BE2C (cell line): Measurements from ENCODE around the gene NR3C1.

Experiments
- DNase-seq: peaks from one replicate; pipeline ENCODE4 v3.0.0-alpha.2; 2020
- H3K27me3 ChIP-seq: fragments of 250-450 bp; sonication (Bioruptor Pico); 2 replicates; pipeline ENCODE4 v1.5.1; 2020; ENCODE audit warnings: mild to moderate bottlenecking
- H3K36me3 ChIP-seq: fragments of 250-450 bp; sonication (Bioruptor Pico); 2 replicates; pipeline ENCODE4 v1.5.1; 2020; ENCODE audit warnings: mild to moderate bottlenecking
- H3K4me1 ChIP-seq: fragments of 250-450 bp; sonication (Bioruptor Pico); 2 replicates; pipeline ENCODE4 v1.5.1; 2020
- H3K4me3 ChIP-seq: 2 replicates; pipeline ENCODE4 v1.5.1; 2011; ENCODE audit warnings: low read depth, low read length
- H3K9me3 ChIP-seq: fragments of 250-450 bp; sonication (Bioruptor Pico); 2 replicates; pipeline ENCODE4 v1.5.1; 2020
- TF ChIP-seq, protein P1 (sequence below): IDR thresholded peaks from 2 replicates; pipeline ENCODE4 v1.5.1; 2012; ENCODE audit warnings: mild to moderate bottlenecking, low read depth, low read length

Gene NR3C1

DNA sequence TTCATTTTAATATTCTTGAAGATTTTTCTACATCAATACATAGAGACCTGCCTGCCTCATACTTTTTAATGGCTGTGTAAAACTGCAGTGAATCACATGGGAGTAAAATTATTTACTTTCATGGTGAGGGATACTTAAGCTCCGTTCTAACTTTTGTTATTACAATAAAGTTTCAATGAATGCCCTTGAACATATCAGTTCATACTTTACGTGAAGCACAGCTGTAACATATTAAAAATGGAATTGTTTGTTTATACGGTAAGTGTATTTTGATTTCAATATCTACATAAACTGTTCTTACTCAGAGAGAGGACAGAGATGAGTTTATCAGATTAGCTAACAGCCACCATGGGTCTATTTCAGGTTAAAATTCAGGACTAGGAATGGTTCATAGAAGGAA is 155.1 kb downstream of the NR3C1 start:
- TF ChIP-seq, protein P1, sequence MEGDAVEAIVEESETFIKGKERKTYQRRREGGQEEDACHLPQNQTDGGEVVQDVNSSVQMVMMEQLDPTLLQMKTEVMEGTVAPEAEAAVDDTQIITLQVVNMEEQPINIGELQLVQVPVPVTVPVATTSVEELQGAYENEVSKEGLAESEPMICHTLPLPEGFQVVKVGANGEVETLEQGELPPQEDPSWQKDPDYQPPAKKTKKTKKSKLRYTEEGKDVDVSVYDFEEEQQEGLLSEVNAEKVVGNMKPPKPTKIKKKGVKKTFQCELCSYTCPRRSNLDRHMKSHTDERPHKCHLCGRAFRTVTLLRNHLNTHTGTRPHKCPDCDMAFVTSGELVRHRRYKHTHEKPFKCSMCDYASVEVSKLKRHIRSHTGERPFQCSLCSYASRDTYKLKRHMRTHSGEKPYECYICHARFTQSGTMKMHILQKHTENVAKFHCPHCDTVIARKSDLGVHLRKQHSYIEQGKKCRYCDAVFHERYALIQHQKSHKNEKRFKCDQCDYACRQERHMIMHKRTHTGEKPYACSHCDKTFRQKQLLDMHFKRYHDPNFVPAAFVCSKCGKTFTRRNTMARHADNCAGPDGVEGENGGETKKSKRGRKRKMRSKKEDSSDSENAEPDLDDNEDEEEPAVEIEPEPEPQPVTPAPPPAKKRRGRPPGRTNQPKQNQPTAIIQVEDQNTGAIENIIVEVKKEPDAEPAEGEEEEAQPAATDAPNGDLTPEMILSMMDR: no peak
- no peak overlapping the region for H3K4me3 ChIP-seq

DNA sequence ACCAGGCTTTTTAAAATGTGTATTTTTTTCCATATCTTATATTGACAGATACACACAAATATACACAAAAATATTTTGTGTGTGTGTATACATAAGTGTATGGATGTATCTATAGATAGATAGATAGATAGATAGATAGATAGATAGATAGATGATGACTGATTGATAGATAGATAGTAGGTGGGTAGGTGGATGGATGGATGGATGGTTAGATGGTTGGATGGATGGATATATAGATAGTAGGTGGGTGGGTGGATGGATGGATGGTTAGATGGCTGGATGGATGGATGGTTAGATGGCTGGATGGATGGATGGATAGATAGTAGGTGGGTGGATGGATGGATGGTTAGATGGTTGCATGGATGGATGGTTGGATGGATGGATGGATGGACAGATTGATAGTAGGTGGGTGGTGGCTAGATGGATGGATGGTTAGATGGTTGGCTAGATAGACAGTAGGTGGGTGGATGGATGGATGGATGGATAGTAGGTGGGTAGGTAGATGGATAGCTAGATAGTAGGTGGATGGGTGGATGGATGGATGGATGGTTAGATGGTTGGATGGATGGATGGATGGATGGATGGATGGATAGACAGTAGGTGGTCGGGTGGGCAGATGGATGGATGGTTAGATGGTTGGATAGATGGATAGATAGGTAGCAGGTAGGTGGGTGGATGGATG is 156.2 kb downstream of the NR3C1 start:
- no peak overlapping the region for H3K4me3 ChIP-seq
- no peaks in the 10 kb centered on the region for H3K36me3 ChIP-seq
- H3K27me3 ChIP-seq: no peaks in the 10 kb centered on the region
- TF ChIP-seq, protein P1: no peak
- no peaks in the 10 kb centered on the region for H3K9me3 ChIP-seq
- H3K4me1 ChIP-seq: peaks cover 7% of the 10 kb centered on the region
- DNase-seq: no peak

More for the DNA sequence above, 155.1 kb downstream of the NR3C1 start:
- no peak for DNase-seq
- H3K4me1 ChIP-seq: peaks cover 7% of the 10 kb centered on the region
- no peaks in the 10 kb centered on the region for H3K36me3 ChIP-seq
- no peaks in the 10 kb centered on the region for H3K9me3 ChIP-seq
- H3K27me3 ChIP-seq: no peaks in the 10 kb centered on the region

DNA sequence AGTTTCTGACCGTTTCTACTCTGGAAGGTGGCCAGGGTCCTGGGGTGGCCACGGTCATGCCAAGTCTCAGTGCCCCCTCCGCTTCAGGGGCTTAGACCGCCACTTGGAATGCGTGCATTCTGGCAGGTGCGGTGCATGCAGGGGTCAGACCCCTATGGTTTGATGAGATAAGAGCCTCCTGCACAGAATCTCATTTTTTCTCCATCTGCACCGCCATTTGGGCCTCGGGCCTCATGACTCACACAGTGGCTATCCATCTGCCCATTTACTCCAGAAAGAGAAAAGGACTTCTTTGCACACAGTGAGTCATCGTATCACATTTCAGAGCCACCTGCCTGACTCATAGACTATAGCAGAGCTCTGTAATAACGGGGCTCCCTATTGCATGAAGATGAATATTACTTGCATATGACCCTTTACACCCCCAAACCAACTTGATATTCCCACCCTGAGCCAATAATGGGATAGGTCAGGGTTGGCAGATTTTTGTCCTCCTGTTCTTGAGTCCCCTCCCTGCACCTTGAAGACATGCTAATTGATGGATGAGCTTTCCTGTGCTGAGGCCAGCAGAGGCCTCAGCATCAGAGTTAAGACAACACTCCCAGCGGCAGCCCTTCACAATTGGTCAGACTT is 157.4 kb downstream of the NR3C1 start:
- peak; percentile 53 for DNase-seq
- Histone ChIP-seq H3K4me3 (no peak overlapping the region), H3K27me3 (no peaks in the 10 kb centered on the region), H3K4me1 (peaks cover 7% of the 10 kb centered on the region), H3K9me3 (no peaks in the 10 kb centered on the region), H3K36me3 (no peaks in the 10 kb centered on the region)
- TF ChIP-seq, protein P1: no peak

DNA sequence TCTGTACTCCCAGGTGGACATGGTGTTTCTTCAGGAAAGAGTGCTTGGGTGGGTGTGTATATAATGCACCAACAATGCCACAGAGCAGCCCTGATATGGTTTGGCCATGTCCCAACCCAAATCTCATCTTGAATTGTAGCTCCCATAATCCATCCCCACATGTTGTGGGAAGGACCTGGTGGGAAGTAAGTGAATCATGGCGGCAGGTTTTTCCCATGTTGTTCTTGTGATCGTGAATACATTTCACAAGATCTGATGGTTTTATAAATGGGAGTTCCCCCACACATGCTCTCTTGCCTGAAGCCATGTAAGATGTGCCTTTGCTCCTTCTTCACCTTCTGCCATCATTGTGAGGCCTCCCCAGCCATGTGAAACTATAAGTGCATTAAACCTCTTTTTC is 158.5 kb downstream of the NR3C1 start:
- H3K9me3 ChIP-seq: no peaks in the 10 kb centered on the region
- H3K4me1 ChIP-seq: peaks cover 7% of the 10 kb centered on the region
- H3K27me3 ChIP-seq: no peaks in the 10 kb centered on the region
- no peak for DNase-seq
- TF ChIP-seq, protein P1: no peak
- no peaks in the 10 kb centered on the region for H3K36me3 ChIP-seq
- no peak overlapping the region for H3K4me3 ChIP-seq

DNA sequence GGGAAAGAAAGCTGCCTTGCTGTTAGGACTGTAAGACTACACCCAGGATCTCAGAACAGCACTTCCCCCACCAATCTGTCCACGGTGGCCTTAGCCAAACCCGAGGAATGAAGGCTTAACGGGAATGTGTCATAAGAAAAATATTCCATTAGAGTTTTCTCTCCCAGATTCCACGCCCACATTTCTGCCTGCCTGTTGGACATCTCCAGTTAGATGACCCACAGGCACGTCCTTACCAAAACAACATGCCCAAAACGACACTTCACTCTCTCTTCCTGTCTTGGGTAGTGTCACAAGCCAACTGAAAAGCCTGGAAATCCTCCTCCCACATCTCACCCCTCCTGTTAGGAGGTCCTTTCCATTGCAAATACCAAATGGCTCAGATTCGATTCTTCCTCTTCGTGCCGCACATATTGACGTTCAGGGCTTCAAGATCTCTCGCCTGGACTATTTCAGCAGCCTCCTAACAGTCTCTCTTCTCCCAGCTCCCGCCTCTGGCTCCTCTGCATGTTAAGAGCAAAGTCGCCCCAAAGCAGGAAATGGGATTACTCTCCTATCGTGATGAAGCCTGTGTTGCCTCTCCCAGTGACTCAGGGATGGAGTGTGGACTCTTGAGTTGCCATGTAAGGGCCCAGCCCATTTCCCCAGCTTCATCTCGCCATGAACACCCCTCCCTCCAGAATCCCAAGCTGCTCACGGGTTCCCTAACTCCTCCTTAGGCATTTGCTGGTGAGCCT is 159.3 kb downstream of the NR3C1 start:
- Histone ChIP-seq H3K27me3 (no peaks in the 10 kb centered on the region), H3K4me1 (peaks cover 7% of the 10 kb centered on the region), H3K9me3 (no peaks in the 10 kb centered on the region), H3K4me3 (no peak overlapping the region), H3K36me3 (no peaks in the 10 kb centered on the region)
- DNase-seq: no peak
- TF ChIP-seq, protein P1: no peak
